ENCODE measurements around the gene LCP1.
"Not testable (repeated sequence)": the region's sequence is repeated elsewhere in the genome, so short reads cannot be mapped to it uniquely, and the experiment has no call there.

LCP1 gene

GRCh38 chr13:46179969-46180763, 1.8 kb downstream of the LCP1 start:
- DNase-seq = no peak

- DNase-seq = peak; percentile 86
Observed at GRCh38 chr13:46179491-46179908, 2.5 kb downstream of the LCP1 start.

GRCh38 chr13:46178821-46179220, 3.2 kb downstream of the LCP1 start:
- DNase-seq = no peak

- DNase-seq = no peak
Observed at GRCh38 chr13:46178143-46178542, 3.8 kb downstream of the LCP1 start.

- DNase-seq = no peak
Observed at GRCh38 chr13:46176756-46177155, 5.2 kb downstream of the LCP1 start.

- DNase-seq = peak; percentile 50
Observed at GRCh38 chr13:46173656-46174055, 8.3 kb downstream of the LCP1 start.

GRCh38 chr13:46172531-46172991, 9.4 kb downstream of the LCP1 start:
- DNase-seq = peak; percentile 51

GRCh38 chr13:46171739-46172138, 10.2 kb downstream of the LCP1 start:
- DNase-seq = no peak

GRCh38 chr13:46171217-46171616, 10.8 kb downstream of the LCP1 start:
- no peak for DNase-seq

- no peak for DNase-seq
Observed at GRCh38 chr13:46170687-46171086, 11.3 kb downstream of the LCP1 start.

- DNase-seq = no peak
Observed at GRCh38 chr13:46170268-46170667, 11.7 kb downstream of the LCP1 start.

- DNase-seq = no peak
Observed at GRCh38 chr13:46169758-46170157, 12.2 kb downstream of the LCP1 start.

GRCh38 chr13:46168783-46169182, 13.2 kb downstream of the LCP1 start:
- DNase-seq = no peak

GRCh38 chr13:46168341-46168740, 13.6 kb downstream of the LCP1 start:
- peak; percentile 70 for DNase-seq

- DNase-seq = no peak
Observed at GRCh38 chr13:46166947-46167610, 14.9 kb downstream of the LCP1 start.

- no peak for DNase-seq
Observed at GRCh38 chr13:46166224-46166584, 15.8 kb downstream of the LCP1 start.

- peak; percentile 65 for DNase-seq
Observed at GRCh38 chr13:46165485-46166223, 16.3 kb downstream of the LCP1 start.

- DNase-seq = no peak
Observed at GRCh38 chr13:46164661-46165060, 17.3 kb downstream of the LCP1 start.

GRCh38 chr13:46162741-46163140, 19.2 kb downstream of the LCP1 start:
- not testable (repeated sequence) for DNase-seq

GRCh38 chr13:46160471-46161066, 21.4 kb downstream of the LCP1 start:
- DNase-seq = no peak

- DNase-seq = no peak
Observed at GRCh38 chr13:46160065-46160464, 21.9 kb downstream of the LCP1 start.

- DNase-seq = no peak
Observed at GRCh38 chr13:46158983-46159382, 23.0 kb downstream of the LCP1 start.

GRCh38 chr13:46158222-46158621, 23.8 kb downstream of the LCP1 start:
- DNase-seq = no peak

Data from stimulated activated CD4-positive, alpha-beta T cell treated with anti-CD3 and anti-CD28 coated beads, Interleukin-15, amount 100 ng/mL, for 24 hours (primary cell).